ENCODE results near the gene PARD3. TPM values are rescaled to one million over a fixed set of nuclear protein-coding genes. Genes with fewer than 3 reads are reported as not detected.

PARD3 gene
- total RNA-seq, 1 donor from 2014 or later: 22.9 TPM

DNA sequence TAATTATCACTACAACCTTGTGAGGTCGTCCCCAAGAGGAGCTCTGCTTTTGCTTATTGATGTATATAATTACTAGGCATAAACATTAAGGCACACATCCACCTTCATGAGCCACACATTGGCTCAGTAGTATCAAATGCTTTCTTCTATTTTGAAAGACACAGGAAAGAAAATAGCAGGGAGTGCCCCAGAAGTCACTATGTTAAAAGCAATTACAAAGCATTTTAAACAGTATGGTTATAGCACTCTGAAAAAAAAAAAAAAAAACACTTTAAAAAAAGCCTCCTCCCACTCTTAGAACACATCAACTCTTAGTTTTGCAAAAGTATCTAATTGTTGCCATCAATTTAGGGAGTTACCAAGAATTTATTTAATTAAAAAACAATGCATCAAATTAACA is 474.2 kb downstream of the PARD3 start:
- peaks cover 23% of the 10 kb centered on the region for H3K4me1 Mint-ChIP-seq (ENCODE audit: low read depth, unreplicated experiment)
- H3K4me3 Mint-ChIP-seq (ENCODE audit: unreplicated experiment): no peak overlapping the region
- no peaks in the 10 kb centered on the region for H3K36me3 Mint-ChIP-seq (ENCODE audit: unreplicated experiment)
- no peak for DNase-seq
- H3K27ac Mint-ChIP-seq (ENCODE audit: unreplicated experiment): no peak overlapping the region
- H3K9me3 Mint-ChIP-seq (ENCODE audit: unreplicated experiment): no peaks in the 10 kb centered on the region
- H3K27me3 Mint-ChIP-seq (ENCODE audit: unreplicated experiment): no peaks in the 10 kb centered on the region
- TF ChIP-seq, protein P1, sequence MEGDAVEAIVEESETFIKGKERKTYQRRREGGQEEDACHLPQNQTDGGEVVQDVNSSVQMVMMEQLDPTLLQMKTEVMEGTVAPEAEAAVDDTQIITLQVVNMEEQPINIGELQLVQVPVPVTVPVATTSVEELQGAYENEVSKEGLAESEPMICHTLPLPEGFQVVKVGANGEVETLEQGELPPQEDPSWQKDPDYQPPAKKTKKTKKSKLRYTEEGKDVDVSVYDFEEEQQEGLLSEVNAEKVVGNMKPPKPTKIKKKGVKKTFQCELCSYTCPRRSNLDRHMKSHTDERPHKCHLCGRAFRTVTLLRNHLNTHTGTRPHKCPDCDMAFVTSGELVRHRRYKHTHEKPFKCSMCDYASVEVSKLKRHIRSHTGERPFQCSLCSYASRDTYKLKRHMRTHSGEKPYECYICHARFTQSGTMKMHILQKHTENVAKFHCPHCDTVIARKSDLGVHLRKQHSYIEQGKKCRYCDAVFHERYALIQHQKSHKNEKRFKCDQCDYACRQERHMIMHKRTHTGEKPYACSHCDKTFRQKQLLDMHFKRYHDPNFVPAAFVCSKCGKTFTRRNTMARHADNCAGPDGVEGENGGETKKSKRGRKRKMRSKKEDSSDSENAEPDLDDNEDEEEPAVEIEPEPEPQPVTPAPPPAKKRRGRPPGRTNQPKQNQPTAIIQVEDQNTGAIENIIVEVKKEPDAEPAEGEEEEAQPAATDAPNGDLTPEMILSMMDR (IDR thresholded peaks at IDR 0.05; ENCODE audit: partially characterized antibody, unreplicated experiment): no peak

GRCh38 chr10:34339816-34340553 is 475.1 kb downstream of the PARD3 start:
- H3K36me3 Mint-ChIP-seq (ENCODE audit: unreplicated experiment): no peaks in the 10 kb centered on the region
- H3K27me3 Mint-ChIP-seq (ENCODE audit: unreplicated experiment): no peaks in the 10 kb centered on the region
- H3K9me3 Mint-ChIP-seq (ENCODE audit: unreplicated experiment): no peaks in the 10 kb centered on the region
- TF ChIP-seq, protein P1 (IDR thresholded peaks at IDR 0.05; ENCODE audit: partially characterized antibody, unreplicated experiment): no peak
- no peak for DNase-seq
- H3K4me3 Mint-ChIP-seq (ENCODE audit: unreplicated experiment): no peak overlapping the region
- peak overlapping the region; percentile 68 for H3K27ac Mint-ChIP-seq (ENCODE audit: unreplicated experiment)
- peaks cover 23% of the 10 kb centered on the region for H3K4me1 Mint-ChIP-seq (ENCODE audit: low read depth, unreplicated experiment)

DNA sequence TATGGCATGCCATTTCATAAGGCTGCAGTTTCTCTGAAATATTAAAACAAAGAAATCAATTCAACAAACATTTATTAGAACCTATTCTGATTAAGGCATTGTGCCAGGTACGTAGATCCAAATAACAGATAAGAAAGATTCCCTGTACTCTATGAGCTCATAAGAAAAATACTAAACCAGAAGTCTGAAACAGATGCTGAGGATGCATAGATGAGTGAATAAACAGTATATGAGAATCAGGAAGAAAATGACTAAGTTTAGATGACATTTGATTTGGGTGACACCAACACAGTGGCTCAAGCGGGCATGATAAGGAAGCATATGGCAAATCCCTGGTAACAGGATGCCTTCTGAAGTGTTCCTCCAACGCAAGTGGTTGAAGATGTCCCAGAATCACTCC is 477.2 kb downstream of the PARD3 start:
- TF ChIP-seq, protein P1 (IDR thresholded peaks at IDR 0.05; ENCODE audit: partially characterized antibody, unreplicated experiment): no peak
- DNase-seq: no peak
- Mint-ChIP-seq H3K9me3 (ENCODE audit: unreplicated experiment) (no peaks in the 10 kb centered on the region), H3K4me3 (ENCODE audit: unreplicated experiment) (no peak overlapping the region), H3K36me3 (ENCODE audit: unreplicated experiment) (no peaks in the 10 kb centered on the region), H3K27ac (ENCODE audit: unreplicated experiment) (no peak overlapping the region), H3K27me3 (ENCODE audit: unreplicated experiment) (no peaks in the 10 kb centered on the region), H3K4me1 (ENCODE audit: low read depth, unreplicated experiment) (peaks cover 27% of the 10 kb centered on the region)

GRCh38 chr10:34335960-34336690 is 479.0 kb downstream of the PARD3 start:
- Mint-ChIP-seq H3K27me3 (ENCODE audit: unreplicated experiment) (no peaks in the 10 kb centered on the region), H3K36me3 (ENCODE audit: unreplicated experiment) (no peaks in the 10 kb centered on the region), H3K4me3 (ENCODE audit: unreplicated experiment) (no peak overlapping the region), H3K27ac (ENCODE audit: unreplicated experiment) (no peak overlapping the region), H3K9me3 (ENCODE audit: unreplicated experiment) (peaks cover 3% of the 10 kb centered on the region), H3K4me1 (ENCODE audit: low read depth, unreplicated experiment) (peaks cover 20% of the 10 kb centered on the region)
- no peak for DNase-seq
- TF ChIP-seq, protein P1 (IDR thresholded peaks at IDR 0.05; ENCODE audit: partially characterized antibody, unreplicated experiment): no peak

DNA sequence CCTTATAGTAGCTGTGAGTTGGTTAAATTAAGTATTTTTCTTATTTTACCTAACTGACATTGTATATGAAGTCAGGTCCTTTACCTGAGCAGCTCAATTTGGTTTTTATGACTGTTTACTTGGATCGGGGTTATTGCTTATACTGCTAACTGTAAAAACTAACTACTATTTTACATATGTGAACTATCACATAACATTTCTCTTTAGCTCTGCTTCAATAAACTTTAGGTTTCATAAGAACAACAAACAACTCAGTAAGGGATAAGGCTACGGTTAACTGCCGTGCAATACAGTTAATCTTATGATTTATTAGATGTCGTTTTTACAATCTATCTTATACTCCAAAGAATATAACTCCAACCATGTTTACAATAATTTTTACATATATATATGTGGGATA is 480.2 kb downstream of the PARD3 start:
- peaks cover 3% of the 10 kb centered on the region for H3K9me3 Mint-ChIP-seq (ENCODE audit: unreplicated experiment)
- H3K4me3 Mint-ChIP-seq (ENCODE audit: unreplicated experiment): no peak overlapping the region
- H3K27me3 Mint-ChIP-seq (ENCODE audit: unreplicated experiment): no peaks in the 10 kb centered on the region
- no peak overlapping the region for H3K27ac Mint-ChIP-seq (ENCODE audit: unreplicated experiment)
- H3K36me3 Mint-ChIP-seq (ENCODE audit: unreplicated experiment): no peaks in the 10 kb centered on the region
- peaks cover 8% of the 10 kb centered on the region for H3K4me1 Mint-ChIP-seq (ENCODE audit: low read depth, unreplicated experiment)
- TF ChIP-seq, protein P1 (IDR thresholded peaks at IDR 0.05; ENCODE audit: partially characterized antibody, unreplicated experiment): no peak
- no peak for DNase-seq
